GM10248 (cell line): ENCODE results near the gene VPS51.

Experiments used
- CTCF ChIA-PET: fragments of 300-600 bp; sonication (Branson Sonifier 250); formaldehyde crosslinking; extraction: SDS; loops from one replicate; lab custom pipeline; 2021; ENCODE audit warnings: antibody characterized with exemption; lab: Yijun Ruan, JAX
- POLR2A ChIA-PET: fragments of 350-650 bp; sonication (Branson Sonifier 250); formaldehyde crosslinking; extraction: SDS; loops from one replicate; lab custom pipeline; 2020; ENCODE audit warnings: antibody characterized with exemption; lab: Yijun Ruan, JAX
- DNase-seq: peaks from one replicate; pipeline ENCODE4 v3.0.0; 2012; ENCODE audit errors: extremely low spot score
- TF ChIP-seq, protein P1 (sequence below): IDR thresholded peaks from 2 replicates; pipeline ENCODE4 v1.5.1; 2012; ENCODE audit warnings: mild to moderate bottlenecking, low read depth; ENCODE audit errors: extremely low read depth, missing control alignments, control extremely low read depth

The VPS51 gene

DNA sequence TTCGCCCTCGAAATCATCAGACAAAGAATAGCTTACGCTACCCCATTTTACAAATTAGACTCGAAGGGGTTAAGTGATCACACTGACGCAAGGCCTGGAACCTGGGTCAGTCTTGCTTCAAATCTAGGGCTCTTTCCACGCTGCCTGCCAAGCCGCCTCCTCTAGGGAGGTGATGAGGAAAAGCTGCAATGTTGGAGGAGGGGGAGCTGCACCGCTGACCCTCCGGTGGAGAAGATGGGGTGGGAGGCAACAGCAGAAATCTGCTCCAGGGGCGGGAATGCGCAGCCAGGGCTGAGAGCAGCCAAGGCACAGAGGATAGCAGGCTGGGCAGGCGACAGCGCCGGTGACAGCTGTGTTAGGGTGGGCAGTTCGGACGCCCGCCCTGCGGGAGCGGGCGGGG, 37.7 kb downstream of the VPS51 start:
- no peak for DNase-seq
- POLR2A ChIA-PET: interaction anchor here (2.9 kb wide), 1 partner anchor 11 kb away, joined by 10 read pairs; the partner anchor contains the start of genes FAU and MRPL49
- CTCF ChIA-PET: interaction anchor here (1.7 to 4.6 kb wide), 4 partner anchors 12 to 23 kb away, joined by 4 to 22 read pairs (median 13); partner anchors contain the start of genes FAU, MRPL49, TM7SF2 and ZNHIT2
- TF ChIP-seq, protein P1, sequence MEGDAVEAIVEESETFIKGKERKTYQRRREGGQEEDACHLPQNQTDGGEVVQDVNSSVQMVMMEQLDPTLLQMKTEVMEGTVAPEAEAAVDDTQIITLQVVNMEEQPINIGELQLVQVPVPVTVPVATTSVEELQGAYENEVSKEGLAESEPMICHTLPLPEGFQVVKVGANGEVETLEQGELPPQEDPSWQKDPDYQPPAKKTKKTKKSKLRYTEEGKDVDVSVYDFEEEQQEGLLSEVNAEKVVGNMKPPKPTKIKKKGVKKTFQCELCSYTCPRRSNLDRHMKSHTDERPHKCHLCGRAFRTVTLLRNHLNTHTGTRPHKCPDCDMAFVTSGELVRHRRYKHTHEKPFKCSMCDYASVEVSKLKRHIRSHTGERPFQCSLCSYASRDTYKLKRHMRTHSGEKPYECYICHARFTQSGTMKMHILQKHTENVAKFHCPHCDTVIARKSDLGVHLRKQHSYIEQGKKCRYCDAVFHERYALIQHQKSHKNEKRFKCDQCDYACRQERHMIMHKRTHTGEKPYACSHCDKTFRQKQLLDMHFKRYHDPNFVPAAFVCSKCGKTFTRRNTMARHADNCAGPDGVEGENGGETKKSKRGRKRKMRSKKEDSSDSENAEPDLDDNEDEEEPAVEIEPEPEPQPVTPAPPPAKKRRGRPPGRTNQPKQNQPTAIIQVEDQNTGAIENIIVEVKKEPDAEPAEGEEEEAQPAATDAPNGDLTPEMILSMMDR: no peak

DNA sequence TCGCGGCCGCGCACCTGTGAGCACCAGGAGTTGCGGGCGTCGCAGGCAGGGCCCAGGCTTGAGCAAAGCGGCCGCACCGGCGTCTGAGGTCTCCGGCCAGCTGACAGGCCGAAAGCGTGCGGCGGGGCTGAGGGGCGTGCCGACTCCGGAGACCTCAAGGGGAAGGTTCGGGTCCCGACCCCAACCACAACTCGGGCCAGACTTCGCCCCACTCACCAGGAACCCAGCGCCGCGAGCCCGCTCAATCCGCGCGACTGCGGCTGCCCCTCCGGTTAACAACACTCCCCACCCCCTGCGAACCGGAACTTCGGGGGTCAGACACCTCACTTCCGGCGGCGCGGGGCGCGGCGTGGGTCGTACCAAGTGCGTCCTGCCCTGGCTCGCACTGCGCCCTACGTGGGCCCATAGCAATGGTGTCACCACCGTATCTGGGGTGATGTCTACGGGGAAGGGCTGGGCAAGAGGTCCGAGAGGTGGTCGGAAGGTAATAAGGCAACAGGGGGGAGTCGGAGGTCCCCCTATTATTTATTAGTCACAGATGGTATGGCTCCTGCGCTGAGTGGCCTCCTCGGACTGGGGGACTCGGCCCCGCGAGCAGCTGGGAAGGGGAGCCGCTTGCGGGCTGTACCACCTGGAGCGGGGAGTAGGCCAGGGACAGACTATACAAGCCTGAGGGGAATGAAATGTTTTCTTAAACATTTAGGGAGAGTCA, 38.4 kb downstream of the VPS51 start, which contains the start of gene SYVN1:
SYVN1 (minus strand) TSS at position 280 of the 712 bp plus-strand sequence. CDS start 918 bp downstream, outside the sequence.
- TF ChIP-seq, protein P1: no peak
- ChIA-PET POLR2A (interaction anchor here (0.6 to 2.9 kb wide), 5 partner anchors 8 to 275 kb away, joined by 3 to 10 read pairs (median 3); partner anchors contain the start of genes FAU and MRPL49), CTCF (interaction anchor here (1.0 to 4.6 kb wide), 12 partner anchors 9 to 195 kb away, joined by 3 to 22 read pairs (median 5); partner anchors contain the start of genes CAPN1, FAU, MRPL49 and TM7SF2)
- DNase-seq: peak; percentile 92

DNA sequence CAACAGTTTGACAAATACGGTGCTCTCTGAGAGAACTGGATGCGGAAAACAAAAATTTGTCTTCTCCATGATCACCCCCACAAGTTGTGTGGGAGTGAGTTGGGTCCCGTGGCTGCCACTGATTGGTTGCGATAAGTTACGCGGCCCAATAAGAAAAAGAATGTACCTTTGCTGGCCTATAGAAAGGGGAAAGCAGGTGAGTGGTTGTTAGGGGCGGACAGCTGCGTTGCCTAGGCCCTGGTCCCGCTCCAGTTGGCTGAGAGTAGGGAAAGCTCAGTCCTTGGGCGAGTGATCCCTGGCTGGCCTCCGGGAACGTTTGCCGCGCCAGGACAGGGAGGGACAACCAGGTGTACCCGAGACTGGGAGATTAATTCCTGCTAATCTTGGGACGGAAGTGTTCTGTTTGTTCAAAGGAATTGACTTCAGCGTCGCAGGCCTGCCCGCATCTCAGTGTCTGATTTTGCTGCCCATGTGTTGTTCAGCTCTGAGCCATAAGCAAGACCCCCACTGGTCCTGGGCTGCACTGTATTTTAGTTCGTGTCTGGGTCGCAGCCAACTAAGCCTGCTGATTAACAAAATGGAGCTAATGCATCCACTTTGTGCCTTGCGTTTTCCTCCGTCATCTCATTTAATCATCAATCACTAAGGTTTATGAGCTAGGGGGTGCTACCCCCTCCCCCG, 39.1 kb downstream of the VPS51 start:
- DNase-seq: peak; percentile 95
- CTCF ChIA-PET: interaction anchor here (1.0 to 4.6 kb wide), 12 partner anchors 10 to 195 kb away, joined by 3 to 22 read pairs (median 5); partner anchors contain the start of genes CAPN1, FAU, MRPL49 and TM7SF2
- POLR2A ChIA-PET: interaction anchor here (0.5 to 2.9 kb wide), 7 partner anchors 9 to 845 kb away, joined by 3 to 10 read pairs (median 3); partner anchors contain the start of genes FAU and MRPL49
- TF ChIP-seq, protein P1: no peak

DNA sequence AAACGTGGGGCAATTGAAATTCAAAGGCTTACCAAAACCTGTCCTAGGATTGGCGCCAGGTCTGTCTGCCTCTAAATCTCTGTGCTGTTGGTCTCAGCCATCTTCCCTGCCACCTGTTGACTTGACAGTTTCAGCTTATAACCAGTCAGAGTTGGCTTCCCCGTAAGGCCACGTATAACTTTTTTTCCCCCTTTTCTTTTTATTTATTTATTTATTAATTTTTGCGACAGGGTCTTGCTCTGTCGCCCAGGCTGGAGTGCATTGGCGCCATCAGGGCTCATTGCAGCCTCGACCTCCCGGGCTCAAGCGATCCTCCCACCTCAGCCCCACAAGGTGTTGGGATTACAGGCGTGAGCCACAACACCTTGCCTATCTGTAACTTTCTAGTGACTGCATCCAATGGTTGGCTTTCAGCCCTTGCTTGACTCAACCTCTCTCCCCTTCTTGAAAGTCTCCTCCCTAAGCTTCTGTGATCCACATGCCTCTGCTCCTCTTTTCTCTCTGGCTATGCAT, 39.7 kb downstream of the VPS51 start:
- TF ChIP-seq, protein P1: no peak
- ChIA-PET CTCF (interaction anchor here (0.9 to 4.6 kb wide), 11 partner anchors 10 to 194 kb away, joined by 3 to 22 read pairs (median 5); partner anchors contain the start of genes TM7SF2 and ZNHIT2), POLR2A (interaction anchor here (0.5 to 2.9 kb wide), 6 partner anchors 13 to 845 kb away, joined by 3 to 10 read pairs (median 4); partner anchors contain the start of genes FAU and MRPL49)
- no peak for DNase-seq

DNA sequence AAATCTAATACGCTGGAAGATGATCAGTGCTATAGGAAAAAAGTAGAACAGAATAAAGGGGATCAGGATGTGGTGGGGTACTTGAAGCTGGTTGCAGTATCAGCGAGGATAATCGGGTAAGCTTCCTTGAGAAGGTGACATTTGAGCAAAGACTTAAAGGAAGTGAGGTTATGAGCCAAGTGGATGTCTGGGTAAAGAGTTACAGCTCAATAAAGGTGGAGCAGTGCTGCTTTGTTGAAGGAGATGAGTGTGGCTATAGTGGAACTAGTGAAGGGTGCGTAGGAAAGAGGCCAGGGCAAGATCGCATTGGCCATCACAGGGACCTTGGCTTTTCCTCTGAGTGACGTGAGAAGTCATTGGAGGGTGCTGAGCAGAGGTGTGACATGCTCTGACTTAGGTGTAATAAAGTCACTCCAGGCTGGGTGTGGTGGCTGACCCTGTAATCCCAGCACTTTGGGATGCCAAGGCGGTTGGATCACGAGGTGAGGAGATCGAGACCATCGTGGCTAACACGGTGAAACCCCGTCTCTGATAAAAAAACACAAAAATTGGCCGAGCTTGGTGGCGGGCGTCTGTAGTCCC, 40.6 kb downstream of the VPS51 start:
- DNase-seq: no peak
- POLR2A ChIA-PET: interaction anchor here (0.7 kb wide), 1 partner anchor 50 kb away, joined by 3 read pairs; no protein-coding TSS in a partner anchor
- CTCF ChIA-PET: interaction anchor here (0.9 to 4.6 kb wide), 10 partner anchors 9 to 193 kb away, joined by 3 to 22 read pairs (median 4); partner anchors contain the start of genes FAU, MRPL49 and TM7SF2
- TF ChIP-seq, protein P1: no peak
